ENCODE measurements around the gene DPEP3.
"Not testable (repeated sequence)": the region's sequence is repeated elsewhere in the genome, so short reads cannot be mapped to it uniquely, and the experiment has no call there.

The DPEP3 gene

DNA sequence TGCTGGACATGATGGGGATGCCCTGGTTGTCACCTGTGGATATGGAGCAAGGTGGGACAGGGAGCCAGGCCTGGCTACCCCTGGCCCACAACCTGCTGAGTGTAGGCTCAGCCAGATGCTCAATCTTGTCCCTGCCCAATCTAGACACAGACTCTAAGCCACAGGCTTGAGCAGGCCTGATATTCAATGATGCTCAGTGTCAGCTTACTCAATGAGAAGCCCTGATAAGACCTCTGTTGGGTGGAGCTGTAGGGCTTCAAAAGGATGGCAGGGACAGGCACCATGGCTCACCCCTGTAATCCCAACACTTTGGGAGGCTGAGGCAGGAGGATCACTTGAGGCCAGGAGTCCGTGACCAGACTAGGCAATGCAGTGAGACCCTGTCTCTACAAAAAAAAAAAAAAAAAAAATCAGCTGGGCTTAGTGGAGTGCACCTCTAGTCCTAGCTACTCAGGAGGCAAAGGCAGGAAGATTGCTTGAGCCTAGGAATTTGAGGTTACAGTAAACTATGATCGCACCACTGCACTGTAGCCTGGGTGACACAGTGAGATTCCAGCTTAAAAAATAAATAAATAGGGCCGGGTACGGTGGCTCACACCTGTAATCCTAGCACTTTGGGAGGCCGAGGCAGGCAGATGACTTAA is 39.7 kb downstream of the DPEP3 start:
- in situ Hi-C loops (cut with HindIII; ENCODE audit: low sequenced_read_pairs): no loop called here
- no peak for DNase-seq (ENCODE audit: low read depth)
- no peak for TF ChIP-seq CTCF (IDR thresholded peaks at IDR 0.05; ENCODE audit: low read depth, low read length, missing control alignments)
- H3K4me3 ChIP-seq (ENCODE audit: low read depth, low read length): no peak overlapping the region

- no peak for DNase-seq (ENCODE audit: low read depth)
- no peak for TF ChIP-seq CTCF (IDR thresholded peaks at IDR 0.05; ENCODE audit: low read depth, low read length, missing control alignments)
- H3K4me3 ChIP-seq (ENCODE audit: low read depth, low read length): no peak overlapping the region
- in situ Hi-C loops (cut with HindIII; ENCODE audit: low sequenced_read_pairs): no loop called here
These were observed 40.5 kb downstream of the DPEP3 start for GRCh38 chr16:67939507-67940445.

DNA sequence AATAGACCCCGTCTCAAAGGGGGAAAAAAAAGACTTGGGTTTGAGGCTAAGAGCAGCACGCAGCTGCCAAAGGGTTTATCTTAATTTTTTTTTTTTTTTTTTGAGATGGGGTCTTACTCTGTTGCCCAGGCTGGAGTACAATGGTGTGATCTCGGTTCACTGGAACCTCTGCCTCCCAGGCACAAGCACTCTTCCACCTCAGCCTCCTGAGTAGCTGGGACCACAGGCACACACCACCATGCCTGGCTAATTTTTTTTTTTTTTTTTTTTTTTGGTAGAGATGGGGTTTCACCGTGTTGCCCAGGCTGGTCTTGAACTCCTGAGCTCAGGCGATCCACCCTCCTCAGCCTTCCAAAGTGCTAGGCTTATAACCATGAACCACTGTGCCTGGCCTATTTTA is 42.6 kb downstream of the DPEP3 start:
- in situ Hi-C loops (cut with HindIII; ENCODE audit: low sequenced_read_pairs): not testable (repeated sequence)

GRCh38 chr16:67936880-67937605 is 43.3 kb downstream of the DPEP3 start:
- peak overlapping the region; percentile 77 for H3K4me3 ChIP-seq (ENCODE audit: low read depth, low read length)
- in situ Hi-C loops (cut with HindIII; ENCODE audit: low sequenced_read_pairs): no loop called here
- no peak for TF ChIP-seq CTCF (IDR thresholded peaks at IDR 0.05; ENCODE audit: low read depth, low read length, missing control alignments)
- DNase-seq (ENCODE audit: low read depth): no peak

More for the DNA sequence above, 42.6 kb downstream of the DPEP3 start:
- not testable (repeated sequence) for DNase-seq (ENCODE audit: low read depth); H3K4me3 ChIP-seq (ENCODE audit: low read depth, low read length)

DNA sequence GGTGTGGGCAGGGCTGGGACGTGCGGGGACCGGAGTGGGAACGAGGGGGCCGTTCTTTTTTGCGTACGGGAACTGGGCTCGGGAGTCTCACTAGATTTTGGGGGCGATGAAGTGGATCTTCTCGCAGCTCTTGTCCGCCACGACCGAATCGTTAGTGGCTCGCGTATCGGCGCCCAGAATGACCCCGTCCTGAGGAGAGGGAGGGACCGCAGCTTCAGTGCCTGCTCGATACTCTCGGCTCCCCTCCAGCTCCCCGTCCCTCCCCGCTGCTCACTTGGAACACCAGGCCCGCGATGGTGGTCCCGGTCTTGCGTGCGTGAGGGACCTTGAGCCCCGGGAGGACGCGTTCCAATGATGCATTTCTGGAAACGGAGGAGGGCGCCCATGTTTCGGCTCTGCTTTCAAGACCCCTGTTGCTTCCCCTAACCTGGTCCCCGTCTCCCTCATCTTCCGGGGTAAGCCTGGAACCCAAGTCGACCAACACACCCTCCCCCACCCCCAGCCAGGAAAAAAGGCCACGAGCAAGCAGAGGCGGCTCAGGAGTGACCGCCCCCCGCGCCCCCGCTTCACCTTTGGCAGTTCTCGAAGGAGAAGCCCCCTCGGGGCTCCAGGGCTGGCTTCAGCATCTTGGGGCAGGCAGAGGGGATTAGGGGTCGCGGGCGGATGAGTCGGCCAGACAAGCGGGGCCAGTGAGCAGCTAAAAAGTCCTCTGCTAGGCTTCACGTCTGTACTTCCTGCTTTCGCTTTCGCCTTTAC is 44.0 kb downstream of the DPEP3 start, which contains the start of gene PSMB10:
PSMB10 (minus strand) TSS at position 727 of the 756 bp plus-strand sequence; CDS start at position 626, 101 bp downstream.
- DNase-seq (ENCODE audit: low read depth): peak; percentile 45
- H3K4me3 ChIP-seq (ENCODE audit: low read depth, low read length): peak within 1 kb of the TSS; percentile 77
- in situ Hi-C loops (cut with HindIII; ENCODE audit: low sequenced_read_pairs): no loop called here
- no peak for TF ChIP-seq CTCF (IDR thresholded peaks at IDR 0.05; ENCODE audit: low read depth, low read length, missing control alignments)

GRCh38 chr16:67935402-67936123 is 44.7 kb downstream of the DPEP3 start:
- H3K4me3 ChIP-seq (ENCODE audit: low read depth, low read length): peak overlapping the region; percentile 77
- in situ Hi-C loops (cut with HindIII; ENCODE audit: low sequenced_read_pairs): no loop called here
- peak; percentile 80 for DNase-seq (ENCODE audit: low read depth)
- no peak for TF ChIP-seq CTCF (IDR thresholded peaks at IDR 0.05; ENCODE audit: low read depth, low read length, missing control alignments)

All from astrocyte of the cerebellum (primary cell).